ENCODE results near the gene TES. TPM values are rescaled to one million over a fixed set of nuclear protein-coding genes. Genes with fewer than 3 reads are reported as not detected.

The TES gene
- total and polyA plus RNA-seq, 2 experiments from 2014 or later, result 37.3 to 38.3 TPM

DNA sequence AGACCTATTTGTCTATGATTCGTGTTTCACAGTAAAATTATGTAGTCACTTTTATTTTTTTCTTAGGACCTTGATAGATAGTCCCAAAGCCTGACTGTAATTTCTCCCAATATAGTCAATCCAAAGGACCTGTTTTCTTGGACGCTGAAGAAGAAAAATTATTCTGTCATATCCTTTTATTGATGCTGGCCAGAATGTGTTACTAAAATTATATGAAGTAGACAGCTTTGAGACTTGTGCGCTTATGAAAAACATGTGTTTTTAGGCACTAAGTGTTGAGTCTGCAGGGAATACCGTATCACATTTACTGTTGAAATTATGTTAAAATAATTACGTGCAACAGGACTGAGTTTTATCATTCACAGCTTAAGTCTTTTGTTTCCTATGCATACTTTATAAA is 17.9 kb downstream of the TES start (continued):
- TF ChIP-seq, protein P1, sequence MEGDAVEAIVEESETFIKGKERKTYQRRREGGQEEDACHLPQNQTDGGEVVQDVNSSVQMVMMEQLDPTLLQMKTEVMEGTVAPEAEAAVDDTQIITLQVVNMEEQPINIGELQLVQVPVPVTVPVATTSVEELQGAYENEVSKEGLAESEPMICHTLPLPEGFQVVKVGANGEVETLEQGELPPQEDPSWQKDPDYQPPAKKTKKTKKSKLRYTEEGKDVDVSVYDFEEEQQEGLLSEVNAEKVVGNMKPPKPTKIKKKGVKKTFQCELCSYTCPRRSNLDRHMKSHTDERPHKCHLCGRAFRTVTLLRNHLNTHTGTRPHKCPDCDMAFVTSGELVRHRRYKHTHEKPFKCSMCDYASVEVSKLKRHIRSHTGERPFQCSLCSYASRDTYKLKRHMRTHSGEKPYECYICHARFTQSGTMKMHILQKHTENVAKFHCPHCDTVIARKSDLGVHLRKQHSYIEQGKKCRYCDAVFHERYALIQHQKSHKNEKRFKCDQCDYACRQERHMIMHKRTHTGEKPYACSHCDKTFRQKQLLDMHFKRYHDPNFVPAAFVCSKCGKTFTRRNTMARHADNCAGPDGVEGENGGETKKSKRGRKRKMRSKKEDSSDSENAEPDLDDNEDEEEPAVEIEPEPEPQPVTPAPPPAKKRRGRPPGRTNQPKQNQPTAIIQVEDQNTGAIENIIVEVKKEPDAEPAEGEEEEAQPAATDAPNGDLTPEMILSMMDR (conservative IDR thresholded peaks at IDR 0.05; ENCODE audit: low read depth in 2 of 2), result no peak
- TF ChIP-seq STAT1 (IDR thresholded peaks at IDR 0.05; ENCODE audit: unreplicated experiment) (no peak), ZNF114 (CRISPR knock-in tag; IDR thresholded peaks at IDR 0.05) (no peak), POLR2AphosphoS5 (IDR thresholded peaks at IDR 0.05; ENCODE audit: low read depth) (no peak), EZH2phosphoT487 (IDR thresholded peaks at IDR 0.05; ENCODE audit: unreplicated experiment) (no peak), NANOG (IDR thresholded peaks at IDR 0.05; ENCODE audit: borderline replicate concordance) (no peak), EZH2 (IDR thresholded peaks at IDR 0.05; ENCODE audit: low read depth, unreplicated experiment) (no peak), ZNF331 (CRISPR knock-in tag; IDR thresholded peaks at IDR 0.05; ENCODE audit: low read depth) (no peak), JUNB (IDR thresholded peaks at IDR 0.05; ENCODE audit: unreplicated experiment) (no peak)
- TF ChIP-seq, protein P2, sequence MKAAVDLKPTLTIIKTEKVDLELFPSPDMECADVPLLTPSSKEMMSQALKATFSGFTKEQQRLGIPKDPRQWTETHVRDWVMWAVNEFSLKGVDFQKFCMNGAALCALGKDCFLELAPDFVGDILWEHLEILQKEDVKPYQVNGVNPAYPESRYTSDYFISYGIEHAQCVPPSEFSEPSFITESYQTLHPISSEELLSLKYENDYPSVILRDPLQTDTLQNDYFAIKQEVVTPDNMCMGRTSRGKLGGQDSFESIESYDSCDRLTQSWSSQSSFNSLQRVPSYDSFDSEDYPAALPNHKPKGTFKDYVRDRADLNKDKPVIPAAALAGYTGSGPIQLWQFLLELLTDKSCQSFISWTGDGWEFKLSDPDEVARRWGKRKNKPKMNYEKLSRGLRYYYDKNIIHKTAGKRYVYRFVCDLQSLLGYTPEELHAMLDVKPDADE (IDR thresholded peaks at IDR 0.05), result no peak

DNA sequence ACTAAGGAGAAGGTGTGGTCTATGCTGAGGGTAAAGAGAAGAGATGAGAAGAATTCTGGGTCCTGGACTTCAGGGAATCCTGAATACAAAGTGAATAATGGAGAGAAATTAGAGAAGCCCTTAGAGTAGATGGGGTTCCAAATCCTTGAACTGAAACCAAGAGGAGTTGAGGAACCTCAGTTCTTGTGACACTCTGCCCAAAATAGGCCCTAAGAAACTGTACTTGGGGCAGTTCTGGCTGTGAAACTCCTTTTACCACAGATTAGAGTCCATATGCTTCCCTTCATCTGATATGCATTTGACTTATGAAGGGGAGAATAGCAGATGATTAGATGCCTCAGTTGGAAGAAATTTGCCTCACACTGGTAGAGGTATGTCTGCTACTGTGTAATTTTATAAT is 19.0 kb downstream of the TES start:
- Histone ChIP-seq H3K36me3 (ENCODE audit: insufficient read depth) (no peaks in the 10 kb centered on the region), H3F3A (replicated peaks; ENCODE audit: low read depth) (no peaks in the 10 kb centered on the region), H3K27me3 (ENCODE audit: insufficient read depth) (no peaks in the 10 kb centered on the region), H2AFZ (no peak overlapping the region), H3K4me1 (ENCODE audit: insufficient read depth) (peaks cover 22% of the 10 kb centered on the region), H3K4me2 (no peak overlapping the region), H3K9me2 (ENCODE audit: insufficient read depth) (no peaks in the 10 kb centered on the region), H4K20me1 (replicated peaks; ENCODE audit: insufficient read depth) (0 out of 2 replicates have a peak, but pooled peaks cover 3% of the 10 kb centered on the region), H3K4me3 (no peak overlapping the region), H3K27ac (ENCODE audit: low read depth) (no peak overlapping the region), H3K79me2 (replicated peaks; ENCODE audit: insufficient read depth) (peaks cover 33% of the 10 kb centered on the region; the same call in 1 of the 2 replicates)
- Mint-ChIP-seq H3K36me3 (ENCODE audit: low read depth) (no peaks in the 10 kb centered on the region), H3K4me3 (no peak overlapping the region), H3K27me3 (ENCODE audit: insufficient read depth, low read depth, poor library complexity) (no peaks in the 10 kb centered on the region), H3K4me1 (peaks cover 25% of the 10 kb centered on the region), H3K27ac (no peak overlapping the region), H3K9me3 (no peaks in the 10 kb centered on the region)
- ATAC-seq, result no peak
- DNase-seq (ENCODE audit: low spot score), result no peak
- no peak for TF ChIP-seq ZNF331 (CRISPR knock-in tag; IDR thresholded peaks at IDR 0.05; ENCODE audit: low read depth)
- TF ChIP-seq EZH2phosphoT487 (IDR thresholded peaks at IDR 0.05; ENCODE audit: unreplicated experiment), result no peak
- TF ChIP-seq JUNB (IDR thresholded peaks at IDR 0.05; ENCODE audit: unreplicated experiment), result no peak
- TF ChIP-seq, protein P3, sequence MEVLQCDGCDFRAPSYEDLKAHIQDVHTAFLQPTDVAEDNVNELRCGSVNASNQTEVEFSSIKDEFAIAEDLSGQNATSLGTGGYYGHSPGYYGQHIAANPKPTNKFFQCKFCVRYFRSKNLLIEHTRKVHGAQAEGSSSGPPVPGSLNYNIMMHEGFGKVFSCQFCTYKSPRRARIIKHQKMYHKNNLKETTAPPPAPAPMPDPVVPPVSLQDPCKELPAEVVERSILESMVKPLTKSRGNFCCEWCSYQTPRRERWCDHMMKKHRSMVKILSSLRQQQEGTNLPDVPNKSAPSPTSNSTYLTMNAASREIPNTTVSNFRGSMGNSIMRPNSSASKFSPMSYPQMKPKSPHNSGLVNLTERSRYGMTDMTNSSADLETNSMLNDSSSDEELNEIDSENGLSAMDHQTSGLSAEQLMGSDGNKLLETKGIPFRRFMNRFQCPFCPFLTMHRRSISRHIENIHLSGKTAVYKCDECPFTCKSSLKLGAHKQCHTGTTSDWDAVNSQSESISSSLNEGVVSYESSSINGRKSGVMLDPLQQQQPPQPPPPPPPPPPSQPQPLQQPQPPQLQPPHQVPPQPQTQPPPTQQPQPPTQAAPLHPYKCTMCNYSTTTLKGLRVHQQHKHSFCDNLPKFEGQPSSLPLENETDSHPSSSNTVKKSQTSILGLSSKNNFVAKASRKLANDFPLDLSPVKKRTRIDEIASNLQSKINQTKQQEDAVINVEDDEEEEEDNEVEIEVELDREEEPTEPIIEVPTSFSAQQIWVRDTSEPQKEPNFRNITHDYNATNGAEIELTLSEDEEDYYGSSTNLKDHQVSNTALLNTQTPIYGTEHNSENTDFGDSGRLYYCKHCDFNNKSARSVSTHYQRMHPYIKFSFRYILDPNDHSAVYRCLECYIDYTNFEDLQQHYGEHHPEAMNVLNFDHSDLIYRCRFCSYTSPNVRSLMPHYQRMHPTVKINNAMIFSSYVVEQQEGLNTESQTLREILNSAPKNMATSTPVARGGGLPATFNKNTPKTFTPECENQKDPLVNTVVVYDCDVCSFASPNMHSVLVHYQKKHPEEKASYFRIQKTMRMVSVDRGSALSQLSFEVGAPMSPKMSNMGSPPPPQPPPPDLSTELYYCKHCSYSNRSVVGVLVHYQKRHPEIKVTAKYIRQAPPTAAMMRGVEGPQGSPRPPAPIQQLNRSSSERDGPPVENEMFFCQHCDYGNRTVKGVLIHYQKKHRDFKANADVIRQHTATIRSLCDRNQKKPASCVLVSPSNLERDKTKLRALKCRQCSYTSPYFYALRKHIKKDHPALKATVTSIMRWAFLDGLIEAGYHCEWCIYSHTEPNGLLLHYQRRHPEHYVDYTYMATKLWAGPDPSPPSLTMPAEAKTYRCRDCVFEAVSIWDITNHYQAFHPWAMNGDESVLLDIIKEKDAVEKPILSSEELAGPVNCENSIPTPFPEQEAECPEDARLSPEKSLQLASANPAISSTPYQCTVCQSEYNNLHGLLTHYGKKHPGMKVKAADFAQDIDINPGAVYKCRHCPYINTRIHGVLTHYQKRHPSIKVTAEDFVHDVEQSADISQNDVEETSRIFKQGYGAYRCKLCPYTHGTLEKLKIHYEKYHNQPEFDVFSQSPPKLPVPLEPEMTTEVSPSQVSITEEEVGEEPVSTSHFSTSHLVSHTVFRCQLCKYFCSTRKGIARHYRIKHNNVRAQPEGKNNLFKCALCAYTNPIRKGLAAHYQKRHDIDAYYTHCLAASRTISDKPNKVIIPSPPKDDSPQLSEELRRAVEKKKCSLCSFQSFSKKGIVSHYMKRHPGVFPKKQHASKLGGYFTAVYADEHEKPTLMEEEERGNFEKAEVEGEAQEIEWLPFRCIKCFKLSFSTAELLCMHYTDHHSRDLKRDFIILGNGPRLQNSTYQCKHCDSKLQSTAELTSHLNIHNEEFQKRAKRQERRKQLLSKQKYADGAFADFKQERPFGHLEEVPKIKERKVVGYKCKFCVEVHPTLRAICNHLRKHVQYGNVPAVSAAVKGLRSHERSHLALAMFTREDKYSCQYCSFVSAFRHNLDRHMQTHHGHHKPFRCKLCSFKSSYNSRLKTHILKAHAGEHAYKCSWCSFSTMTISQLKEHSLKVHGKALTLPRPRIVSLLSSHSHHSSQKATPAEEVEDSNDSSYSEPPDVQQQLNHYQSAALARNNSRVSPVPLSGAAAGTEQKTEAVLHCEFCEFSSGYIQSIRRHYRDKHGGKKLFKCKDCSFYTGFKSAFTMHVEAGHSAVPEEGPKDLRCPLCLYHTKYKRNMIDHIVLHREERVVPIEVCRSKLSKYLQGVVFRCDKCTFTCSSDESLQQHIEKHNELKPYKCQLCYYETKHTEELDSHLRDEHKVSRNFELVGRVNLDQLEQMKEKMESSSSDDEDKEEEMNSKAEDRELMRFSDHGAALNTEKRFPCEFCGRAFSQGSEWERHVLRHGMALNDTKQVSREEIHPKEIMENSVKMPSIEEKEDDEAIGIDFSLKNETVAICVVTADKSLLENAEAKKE (CRISPR knock-in tag; IDR thresholded peaks at IDR 0.05), result no peak
- no peak for TF ChIP-seq CREB1 (CRISPR knock-in tag; IDR thresholded peaks at IDR 0.05; ENCODE audit: low read depth)
- no peak for TF ChIP-seq NANOG (IDR thresholded peaks at IDR 0.05; ENCODE audit: borderline replicate concordance)
- TF ChIP-seq EZH2 (IDR thresholded peaks at IDR 0.05; ENCODE audit: low read depth, unreplicated experiment), result no peak
- TF ChIP-seq, protein P2 (IDR thresholded peaks at IDR 0.05), result no peak
- TF ChIP-seq ZNF114 (CRISPR knock-in tag; IDR thresholded peaks at IDR 0.05), result no peak
- TF ChIP-seq, protein P1 (conservative IDR thresholded peaks at IDR 0.05; ENCODE audit: low read depth in 2 of 2), result no peak
